Measurements from ENCODE around the gene CYP2S1. TPM values are rescaled to one million over a fixed set of nuclear protein-coding genes. Genes with fewer than 3 reads are reported as not detected.
"Not testable (repeated sequence)": the region's sequence is repeated elsewhere in the genome, so short reads cannot be mapped to it uniquely, and the experiment has no call there.

Gene CYP2S1
- total RNA-seq, 1 donor from 2014 or later: not detected

DNA sequence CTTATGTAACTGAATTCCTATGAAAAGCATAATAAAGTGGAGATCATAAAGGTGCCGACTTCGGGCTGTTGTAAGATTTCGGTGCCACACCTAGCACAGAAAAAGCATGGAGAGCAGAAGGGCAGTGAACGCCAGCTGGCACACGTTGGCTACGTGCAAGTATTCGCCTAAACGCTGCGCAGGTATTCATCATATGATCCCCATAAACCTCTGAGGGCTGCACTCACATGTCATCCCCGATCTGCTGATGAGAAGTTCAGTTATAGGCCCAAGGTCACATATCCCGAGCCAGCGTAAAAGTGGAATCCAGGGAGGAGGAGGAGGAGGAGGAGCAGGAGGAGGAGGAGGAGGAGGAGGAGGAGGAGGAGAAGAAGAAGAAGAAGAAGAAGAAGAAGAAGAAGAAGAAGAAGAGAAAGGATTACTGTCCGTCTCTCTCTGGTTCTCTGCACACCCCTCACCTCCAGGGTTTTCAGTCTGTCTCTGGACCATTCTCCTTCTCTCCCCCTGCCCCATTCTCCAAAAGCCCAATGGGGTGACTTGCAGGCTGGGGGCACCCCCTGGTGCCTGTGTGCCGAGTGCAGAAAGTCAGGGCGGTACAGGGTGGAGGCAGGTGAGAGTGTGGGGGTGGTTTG is 18.6 kb upstream of the CYP2S1 start:
- intact Hi-C loops (cut with micrococcal nuclease): no loop called here
- ChIA-PET POLR2A (no interaction called here), CTCF (no interaction called here)
- Mint-ChIP-seq H3K36me3 (ENCODE audit: low read depth) (no peaks in the 10 kb centered on the region), H3K4me3 (no peak overlapping the region), H3K27me3 (peaks cover 3% of the 10 kb centered on the region), H3K27ac (no peak overlapping the region), H3K9me3 (no peaks in the 10 kb centered on the region), H3K4me1 (peaks cover 5% of the 10 kb centered on the region)
- TF ChIP-seq, protein P1, sequence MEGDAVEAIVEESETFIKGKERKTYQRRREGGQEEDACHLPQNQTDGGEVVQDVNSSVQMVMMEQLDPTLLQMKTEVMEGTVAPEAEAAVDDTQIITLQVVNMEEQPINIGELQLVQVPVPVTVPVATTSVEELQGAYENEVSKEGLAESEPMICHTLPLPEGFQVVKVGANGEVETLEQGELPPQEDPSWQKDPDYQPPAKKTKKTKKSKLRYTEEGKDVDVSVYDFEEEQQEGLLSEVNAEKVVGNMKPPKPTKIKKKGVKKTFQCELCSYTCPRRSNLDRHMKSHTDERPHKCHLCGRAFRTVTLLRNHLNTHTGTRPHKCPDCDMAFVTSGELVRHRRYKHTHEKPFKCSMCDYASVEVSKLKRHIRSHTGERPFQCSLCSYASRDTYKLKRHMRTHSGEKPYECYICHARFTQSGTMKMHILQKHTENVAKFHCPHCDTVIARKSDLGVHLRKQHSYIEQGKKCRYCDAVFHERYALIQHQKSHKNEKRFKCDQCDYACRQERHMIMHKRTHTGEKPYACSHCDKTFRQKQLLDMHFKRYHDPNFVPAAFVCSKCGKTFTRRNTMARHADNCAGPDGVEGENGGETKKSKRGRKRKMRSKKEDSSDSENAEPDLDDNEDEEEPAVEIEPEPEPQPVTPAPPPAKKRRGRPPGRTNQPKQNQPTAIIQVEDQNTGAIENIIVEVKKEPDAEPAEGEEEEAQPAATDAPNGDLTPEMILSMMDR (IDR thresholded peaks at IDR 0.05): no peak
- DNase-seq (no peak), ATAC-seq (ENCODE audit: low read depth) (no peak)

DNA sequence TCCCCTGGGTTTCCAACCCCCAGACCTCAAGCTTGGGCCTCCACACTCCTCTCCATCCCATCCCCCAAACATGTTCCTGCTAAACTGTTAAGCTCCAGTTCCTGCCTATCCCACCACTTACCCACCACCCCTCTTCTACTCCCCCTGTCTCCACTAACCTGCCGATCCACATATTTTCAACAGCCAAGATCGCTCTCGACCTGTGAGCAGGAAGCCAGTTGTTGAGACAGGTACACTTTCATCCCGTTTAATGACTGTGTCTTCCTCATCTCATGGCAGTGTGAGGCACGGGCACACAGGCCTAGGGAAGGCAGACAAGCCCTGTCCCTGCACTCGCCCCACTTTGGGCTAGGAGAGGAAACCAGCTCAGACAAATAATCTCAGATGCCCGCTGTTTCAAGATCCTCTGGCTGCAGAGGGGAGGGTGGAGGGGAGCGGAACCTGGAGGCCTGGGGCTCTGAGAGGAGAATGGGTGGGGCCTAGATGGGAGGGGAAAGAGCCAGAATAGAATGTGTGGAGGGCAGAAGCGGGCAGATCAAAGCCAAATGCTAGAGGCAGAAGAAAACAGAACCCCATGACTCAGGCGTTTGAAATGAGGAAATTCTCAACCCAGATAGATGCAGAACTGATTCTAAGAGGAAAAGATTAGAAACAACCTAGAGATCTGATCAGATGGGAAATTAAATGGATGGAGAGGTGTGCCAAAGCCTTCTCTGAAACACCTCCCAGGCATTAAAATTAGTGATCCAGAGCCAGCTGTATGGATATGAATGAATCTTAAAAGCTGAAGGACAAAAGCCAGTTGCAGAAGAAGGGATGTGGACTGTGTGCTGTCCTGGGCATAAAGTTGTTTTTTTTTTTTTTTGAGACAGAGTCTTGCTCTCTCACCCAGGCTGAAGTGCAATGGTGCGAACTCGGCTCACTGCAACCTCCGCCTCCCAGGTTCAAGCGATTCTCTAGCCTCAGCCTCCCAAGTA is 16.9 kb upstream of the CYP2S1 start:
- intact Hi-C loops (cut with micrococcal nuclease): no loop called here
- Mint-ChIP-seq H3K27me3 (peaks cover 3% of the 10 kb centered on the region), H3K27ac (no peak overlapping the region), H3K9me3 (no peaks in the 10 kb centered on the region), H3K4me1 (peaks cover 5% of the 10 kb centered on the region), H3K4me3 (no peak overlapping the region), H3K36me3 (ENCODE audit: low read depth) (no peaks in the 10 kb centered on the region)
- peak; percentile 37 for ATAC-seq (ENCODE audit: low read depth)
- ChIA-PET POLR2A (no interaction called here), CTCF (no interaction called here)
- no peak for DNase-seq
- TF ChIP-seq, protein P1 (IDR thresholded peaks at IDR 0.05): no peak

DNA sequence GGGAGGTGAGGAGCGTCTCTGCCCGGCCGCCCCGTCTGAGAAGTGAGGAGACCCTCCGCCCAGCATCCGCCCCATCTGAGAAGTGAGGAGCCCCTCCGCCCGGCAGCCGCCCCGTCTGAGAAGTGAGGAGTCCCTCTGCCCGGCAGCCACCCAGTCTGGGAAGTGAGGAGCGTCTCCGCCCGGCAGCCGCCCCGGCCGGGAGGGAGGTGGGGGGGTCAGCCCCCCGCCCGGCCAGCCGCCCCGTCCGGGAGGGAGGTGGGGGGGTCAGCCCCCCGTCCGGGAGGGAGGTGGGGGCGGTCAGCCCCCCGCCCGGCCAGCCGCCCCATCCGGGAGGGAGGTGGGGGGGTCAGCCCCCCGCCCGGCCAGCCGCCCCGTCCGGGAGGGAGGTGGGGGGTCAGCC is 12.8 kb upstream of the CYP2S1 start:
- H3K27me3 Mint-ChIP-seq; ATAC-seq (ENCODE audit: low read depth); H3K36me3 Mint-ChIP-seq (ENCODE audit: low read depth); H3K4me3 Mint-ChIP-seq; H3K4me1 Mint-ChIP-seq; CTCF ChIA-PET; intact Hi-C loops (cut with micrococcal nuclease); POLR2A ChIA-PET; H3K9me3 Mint-ChIP-seq; DNase-seq; H3K27ac Mint-ChIP-seq: not testable (repeated sequence)

DNA sequence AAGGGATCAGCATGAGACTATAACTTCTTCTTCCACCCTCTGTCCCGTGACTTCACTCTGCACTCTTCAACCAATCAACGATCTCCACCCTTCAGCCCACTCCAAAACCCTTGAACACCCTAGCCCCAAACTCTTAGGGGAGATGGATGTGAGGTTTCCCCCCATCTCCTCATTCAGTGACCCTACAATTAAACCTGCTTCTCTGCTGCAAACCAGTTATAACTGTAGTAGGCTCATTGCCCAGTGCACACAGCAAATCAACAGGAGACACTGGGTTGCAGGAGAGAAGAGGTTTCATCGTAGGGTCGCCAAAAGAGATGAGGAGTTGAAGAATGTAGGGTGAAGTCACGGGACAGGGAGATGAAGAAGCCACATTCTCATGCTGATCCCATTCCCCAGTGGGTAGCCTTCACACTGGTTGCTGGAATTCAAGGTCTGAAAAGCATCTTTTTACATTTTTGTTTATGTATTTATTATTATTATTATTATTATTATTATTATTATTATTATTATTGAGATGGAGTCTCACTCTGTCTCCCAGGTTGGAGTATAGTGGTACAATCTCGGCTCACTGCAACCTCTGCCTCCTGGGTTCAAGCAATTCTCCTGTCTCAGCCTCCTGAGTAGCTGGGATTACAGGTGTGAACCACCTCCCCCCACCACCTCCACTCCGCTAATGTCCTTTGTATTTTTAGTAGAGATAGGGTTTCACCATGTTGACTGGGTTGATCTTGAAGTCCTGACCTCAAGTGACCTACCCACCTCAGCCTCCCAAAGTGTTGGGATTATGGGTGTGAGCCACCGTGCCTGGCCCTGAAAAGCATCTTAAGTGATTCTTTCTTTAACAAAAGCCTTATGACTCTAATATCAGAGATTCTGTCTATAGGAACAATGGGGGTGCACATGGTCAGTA is 5.8 kb upstream of the CYP2S1 start:
- peaks cover 26% of the 10 kb centered on the region for H3K27me3 Mint-ChIP-seq
- no peak overlapping the region for H3K4me3 Mint-ChIP-seq
- intact Hi-C loops (cut with micrococcal nuclease): no loop called here
- TF ChIP-seq, protein P1 (IDR thresholded peaks at IDR 0.05): no peak
- CTCF ChIA-PET: no interaction called here
- ATAC-seq (ENCODE audit: low read depth) (no peak), DNase-seq (no peak)
- POLR2A ChIA-PET: no interaction called here
- no peak overlapping the region for H3K27ac Mint-ChIP-seq
- H3K4me1 Mint-ChIP-seq: no peaks in the 10 kb centered on the region
- H3K36me3 Mint-ChIP-seq (ENCODE audit: low read depth): no peaks in the 10 kb centered on the region
- no peaks in the 10 kb centered on the region for H3K9me3 Mint-ChIP-seq

DNA sequence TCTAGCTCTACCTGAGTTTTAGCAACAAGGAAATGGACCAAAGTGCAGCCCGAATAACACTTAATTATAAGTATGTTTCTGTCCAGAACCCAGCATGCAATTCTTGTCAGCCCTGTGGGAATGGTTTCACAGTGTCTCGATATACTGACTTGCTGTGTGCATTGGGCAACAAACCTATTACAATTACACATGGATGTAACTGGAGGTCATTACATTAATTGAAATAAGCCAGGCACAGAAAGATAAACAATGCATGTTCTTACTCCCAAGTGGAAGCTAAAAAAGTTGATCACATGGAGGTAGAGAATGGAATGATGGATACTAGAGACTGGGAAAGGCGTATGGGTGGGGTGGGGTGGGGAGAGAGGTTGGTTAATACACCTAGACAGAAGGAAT is 5.1 kb upstream of the CYP2S1 start:
- Mint-ChIP-seq H3K27me3 (peaks cover 31% of the 10 kb centered on the region), H3K4me1 (peaks cover 2% of the 10 kb centered on the region), H3K4me3 (no peak overlapping the region), H3K9me3 (no peaks in the 10 kb centered on the region), H3K36me3 (ENCODE audit: low read depth) (no peaks in the 10 kb centered on the region), H3K27ac (no peak overlapping the region)
- ChIA-PET CTCF (no interaction called here), POLR2A (no interaction called here)
- TF ChIP-seq, protein P1 (IDR thresholded peaks at IDR 0.05): no peak
- ATAC-seq (ENCODE audit: low read depth) (no peak), DNase-seq (no peak)
- intact Hi-C loops (cut with micrococcal nuclease): no loop called here
